Activated CD8-positive, alpha-beta memory T cell treated with anti-CD3 and anti-CD28 coated beads, Interleukin-2, amount 50 U/mL, for 48 hours (primary cell): ENCODE data around the gene TANK.
A peak's percentile ranks its signal among the peaks of the same experiment; 100 is the strongest.

ENCODE experiments used
- DNase-seq: peaks from one replicate; pipeline ENCODE4 v3.0.0-alpha.2; 2020

TANK gene

GRCh38 chr2:161134547-161135518 lies 25.4 kb upstream of the TANK start:
- DNase-seq, result no peak

DNA sequence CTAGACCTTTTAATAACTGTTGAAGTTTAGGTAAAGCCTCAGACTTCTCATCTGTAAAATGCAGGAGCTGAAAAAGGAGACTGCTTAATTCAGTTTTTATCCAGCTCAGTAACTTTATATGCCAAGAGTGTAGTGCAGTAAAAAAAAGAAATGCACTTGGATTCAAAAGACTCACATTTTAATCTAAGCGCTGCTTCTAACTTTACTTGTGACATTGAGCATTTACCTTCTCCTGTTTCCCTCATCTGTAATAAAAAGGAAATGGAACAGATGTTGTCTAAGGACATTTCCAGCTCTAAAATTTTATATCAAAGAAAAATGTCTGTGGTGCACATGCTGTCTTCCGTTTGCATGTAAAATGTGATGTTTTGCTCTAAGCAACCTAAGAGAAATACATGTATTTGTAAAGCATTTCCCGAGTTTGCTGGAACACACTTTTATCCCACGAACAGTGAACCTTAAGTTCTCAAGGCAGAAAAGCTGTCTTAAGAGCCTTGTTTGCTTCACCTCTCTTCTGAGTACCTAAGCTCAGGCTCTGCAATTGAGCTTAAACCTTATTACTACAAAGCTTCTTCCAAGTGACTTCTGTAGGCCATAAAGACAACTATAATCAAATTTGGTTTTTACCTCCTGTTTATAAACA lies 24.2 kb upstream of the TANK start:
- no peak for DNase-seq

GRCh38 chr2:161136696-161137324 lies 23.4 kb upstream of the TANK start:
- no peak for DNase-seq

- no peak for DNase-seq
These were observed 21.8 kb upstream of the TANK start for GRCh38 chr2:161138429-161138828.

DNA sequence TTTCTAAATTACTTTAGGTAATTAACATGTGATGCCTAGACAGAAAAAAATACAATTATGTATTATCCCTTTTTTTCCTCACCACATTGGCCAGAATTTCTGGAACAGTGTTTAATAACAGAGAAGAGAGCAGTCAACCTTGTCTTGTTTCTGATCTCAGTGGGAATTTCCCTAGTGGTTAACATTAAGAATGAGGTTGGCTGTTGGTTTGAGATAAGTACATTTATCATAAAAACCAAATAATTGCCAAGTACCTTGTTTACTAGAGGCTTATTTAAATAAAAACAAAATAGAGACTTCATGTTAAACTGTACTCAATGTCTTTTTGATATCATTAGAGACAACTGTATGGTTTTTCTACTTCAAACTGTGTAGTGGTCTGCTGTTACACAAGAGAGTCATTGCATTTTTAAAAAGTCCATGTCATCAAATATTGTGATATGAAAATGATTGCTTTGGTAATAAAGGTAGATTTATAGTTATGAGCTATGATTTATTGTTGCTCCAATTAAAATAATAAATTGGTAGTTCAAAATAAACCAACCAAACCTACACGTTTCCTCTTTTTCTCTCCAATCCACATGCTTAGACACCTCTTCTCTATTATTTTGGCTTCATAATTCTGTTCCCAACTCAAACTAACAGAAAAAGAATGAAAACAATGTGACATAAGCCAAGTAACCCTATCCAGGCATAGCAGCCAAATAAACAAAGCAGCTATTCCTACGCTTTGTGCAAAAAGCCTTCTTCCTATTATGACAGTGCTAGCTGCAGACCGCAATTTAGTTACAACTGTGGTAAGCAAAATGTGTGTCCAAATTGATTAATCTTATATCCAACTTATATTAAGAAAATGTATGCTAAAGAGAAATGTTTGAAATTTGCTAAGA lies 20.9 kb upstream of the TANK start:
- DNase-seq, result no peak

DNA sequence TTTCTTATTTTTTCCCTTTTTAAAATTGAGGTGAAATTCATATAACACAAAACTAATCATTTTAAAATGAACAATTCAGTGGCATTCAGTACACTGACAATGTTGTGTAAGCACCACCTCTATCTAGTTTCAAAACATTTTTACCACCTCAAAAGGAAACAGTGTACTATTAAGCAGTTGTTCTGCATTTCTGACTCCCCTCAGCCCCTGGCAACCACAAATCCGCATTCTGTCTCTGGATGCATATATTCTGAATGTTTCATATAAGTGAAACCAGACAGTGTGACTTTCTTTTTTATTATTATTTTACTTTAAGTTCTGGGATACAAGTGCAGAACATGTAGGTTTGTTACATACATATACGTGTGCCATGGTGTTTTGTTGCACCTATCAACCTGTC lies 19.2 kb upstream of the TANK start:
- DNase-seq, result no peak

DNA sequence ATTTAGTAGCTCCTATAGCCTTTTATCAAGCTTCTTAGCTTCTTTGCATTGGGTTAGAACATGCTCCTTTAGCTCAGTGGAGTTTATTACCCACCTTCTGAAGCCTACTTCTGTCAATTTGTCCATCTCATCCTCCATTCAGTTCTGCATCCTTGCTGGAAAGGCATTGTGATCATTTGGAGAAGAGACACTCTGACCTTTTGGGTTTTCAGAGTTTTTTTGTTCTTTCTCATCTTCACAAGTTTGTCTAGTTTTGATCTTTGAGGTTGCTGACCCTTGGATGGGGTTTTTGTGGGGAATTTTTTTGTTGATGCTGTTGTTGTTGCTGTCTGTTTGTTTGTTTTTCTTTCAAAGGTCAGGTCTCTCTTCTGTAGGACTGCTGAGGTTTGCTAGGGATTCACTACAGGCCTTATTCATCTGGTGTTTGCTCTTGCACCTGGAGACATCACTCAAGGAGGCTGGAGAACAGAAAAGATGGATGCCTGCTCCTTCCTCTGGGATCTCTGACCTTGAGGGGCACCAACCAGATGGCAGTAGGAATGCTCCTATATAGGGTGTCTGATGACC lies 13.9 kb upstream of the TANK start:
- no peak for DNase-seq

DNA sequence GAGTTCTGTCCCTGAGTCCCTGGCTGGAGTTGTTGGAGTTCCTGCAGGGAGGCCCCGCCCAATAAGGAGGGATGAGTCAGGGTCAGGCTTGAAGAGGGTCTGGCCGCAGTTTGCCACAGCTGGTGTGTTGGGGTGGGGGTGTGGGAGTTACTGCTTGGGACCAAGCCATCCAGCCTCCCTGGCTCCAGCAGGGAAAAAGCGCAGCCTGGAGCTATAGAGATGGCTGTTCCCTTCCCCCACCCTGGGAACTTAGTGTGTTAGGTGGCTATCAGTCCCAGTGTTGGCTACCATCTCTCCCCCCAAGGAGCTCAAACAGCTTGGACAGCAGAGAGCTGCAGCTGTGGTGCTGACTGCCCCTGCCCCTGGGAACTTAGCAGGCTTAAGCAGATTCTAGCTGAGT lies 13.2 kb upstream of the TANK start:
- DNase-seq, result no peak

- no peak for DNase-seq
These were observed 12.4 kb upstream of the TANK start for GRCh38 chr2:161147856-161148255.

- DNase-seq, result no peak
These were observed 9.5 kb upstream of the TANK start for GRCh38 chr2:161150704-161151103.

DNA sequence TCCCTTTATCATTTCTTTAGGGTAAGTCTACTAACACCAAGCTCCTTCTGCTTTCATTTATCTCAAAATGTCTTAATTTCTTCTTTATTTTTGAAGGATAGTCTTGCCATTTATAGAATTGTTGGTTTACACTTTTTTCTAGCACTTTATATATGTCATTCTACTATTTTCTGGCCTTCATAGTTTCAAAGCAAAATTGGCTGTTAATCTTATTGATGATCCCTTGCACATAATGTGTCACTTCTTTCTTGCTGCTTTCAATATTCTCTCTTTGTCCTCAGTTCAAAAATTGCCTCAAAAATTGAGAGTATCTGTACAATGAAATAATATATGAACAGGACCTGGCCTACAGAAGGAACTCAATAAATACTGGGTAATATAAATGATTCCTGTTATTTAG lies 7.9 kb upstream of the TANK start:
- DNase-seq, result no peak

GRCh38 chr2:161158882-161159281 lies 1.3 kb upstream of the TANK start:
- no peak for DNase-seq

DNA sequence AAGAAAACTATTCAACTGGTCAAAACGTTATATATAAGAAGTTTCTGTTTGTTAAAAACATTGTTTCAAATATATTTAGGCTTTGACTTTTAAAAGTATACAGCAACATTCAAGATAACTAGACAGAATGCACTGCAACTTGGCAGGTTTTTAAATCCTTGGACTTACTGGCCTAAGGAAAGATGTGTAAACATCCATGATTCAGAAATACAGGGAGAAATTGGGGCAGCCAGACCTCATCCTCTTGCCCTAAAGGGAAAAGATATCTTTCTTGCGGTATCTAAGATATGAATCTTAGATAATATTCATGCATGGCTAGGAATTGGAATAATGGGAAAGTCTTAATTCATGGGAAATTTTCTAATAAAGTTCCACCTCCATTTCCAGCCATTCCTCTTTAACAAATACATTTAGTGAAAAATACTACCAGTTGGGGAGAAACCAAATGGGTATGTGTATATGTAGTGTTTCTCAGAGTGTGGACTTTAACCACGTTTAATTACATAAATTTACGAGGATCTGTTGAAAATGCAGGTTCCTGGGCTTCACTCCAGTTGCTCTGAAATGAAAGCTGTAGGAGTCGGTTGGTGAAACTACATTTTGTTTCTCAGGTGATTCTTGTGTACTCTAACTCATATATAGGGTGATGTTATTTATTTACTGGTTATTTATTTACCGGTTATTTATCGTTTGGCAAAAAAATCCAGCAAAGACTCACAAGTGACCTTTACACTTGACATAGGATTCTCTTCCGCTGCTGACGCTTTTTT lies 587 bp upstream of the TANK start:
- no peak for DNase-seq

DNA sequence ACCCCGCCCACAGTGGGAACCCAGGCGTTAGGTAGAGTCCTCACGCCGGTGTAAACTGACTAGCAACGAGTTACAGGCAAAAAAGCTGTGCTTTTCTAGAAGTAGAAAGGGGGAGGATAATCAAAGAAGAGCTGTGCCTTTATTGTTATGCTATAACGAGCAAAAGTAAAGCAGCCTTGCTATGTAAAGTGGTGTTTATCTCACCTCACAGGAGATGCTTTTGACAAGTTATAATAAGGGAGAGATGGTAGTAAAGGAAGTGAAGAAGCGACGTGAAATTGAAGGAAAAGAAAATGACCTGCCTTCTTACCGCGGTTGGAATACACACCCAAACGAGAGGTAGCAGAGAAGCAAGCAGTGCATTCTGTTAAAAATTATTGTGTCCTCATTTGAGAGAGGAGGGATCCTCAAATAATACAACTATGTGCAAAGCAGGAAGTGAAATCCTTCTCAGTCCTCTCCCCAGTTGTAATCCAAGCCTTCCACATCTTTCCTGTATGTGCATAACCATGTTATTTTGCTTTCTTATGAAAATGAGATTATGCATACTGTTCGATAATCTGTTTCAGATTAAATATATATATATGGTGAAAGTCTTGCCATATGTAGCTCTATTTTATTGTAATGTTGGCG lies 962 bp downstream of the TANK start:
- no peak for DNase-seq

- DNase-seq, result no peak
These were observed 3.2 kb downstream of the TANK start for GRCh38 chr2:161163440-161163839.

- no peak for DNase-seq
These were observed 3.9 kb downstream of the TANK start for GRCh38 chr2:161164161-161164560.

DNA sequence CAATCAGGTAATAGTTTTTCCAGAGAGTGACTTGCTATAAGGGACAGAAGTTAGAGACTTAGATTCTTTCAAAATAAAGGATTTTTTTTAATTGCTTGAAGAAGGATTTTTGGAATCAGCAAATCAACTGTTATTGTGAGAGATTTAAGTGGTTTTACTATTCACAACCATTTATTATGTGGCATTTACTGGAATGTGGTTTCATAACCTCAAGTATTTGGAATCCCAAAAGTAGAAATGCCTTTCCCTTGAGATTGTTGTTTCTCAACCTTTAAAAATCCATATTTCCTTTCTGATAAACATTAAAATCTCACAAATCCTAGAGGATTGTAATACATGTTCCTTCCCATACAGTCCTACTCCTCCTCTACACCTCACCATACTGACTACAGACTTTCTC lies 5.0 kb downstream of the TANK start:
- no peak for DNase-seq

- DNase-seq, result no peak
These were observed 5.6 kb downstream of the TANK start for GRCh38 chr2:161165811-161166210.

DNA sequence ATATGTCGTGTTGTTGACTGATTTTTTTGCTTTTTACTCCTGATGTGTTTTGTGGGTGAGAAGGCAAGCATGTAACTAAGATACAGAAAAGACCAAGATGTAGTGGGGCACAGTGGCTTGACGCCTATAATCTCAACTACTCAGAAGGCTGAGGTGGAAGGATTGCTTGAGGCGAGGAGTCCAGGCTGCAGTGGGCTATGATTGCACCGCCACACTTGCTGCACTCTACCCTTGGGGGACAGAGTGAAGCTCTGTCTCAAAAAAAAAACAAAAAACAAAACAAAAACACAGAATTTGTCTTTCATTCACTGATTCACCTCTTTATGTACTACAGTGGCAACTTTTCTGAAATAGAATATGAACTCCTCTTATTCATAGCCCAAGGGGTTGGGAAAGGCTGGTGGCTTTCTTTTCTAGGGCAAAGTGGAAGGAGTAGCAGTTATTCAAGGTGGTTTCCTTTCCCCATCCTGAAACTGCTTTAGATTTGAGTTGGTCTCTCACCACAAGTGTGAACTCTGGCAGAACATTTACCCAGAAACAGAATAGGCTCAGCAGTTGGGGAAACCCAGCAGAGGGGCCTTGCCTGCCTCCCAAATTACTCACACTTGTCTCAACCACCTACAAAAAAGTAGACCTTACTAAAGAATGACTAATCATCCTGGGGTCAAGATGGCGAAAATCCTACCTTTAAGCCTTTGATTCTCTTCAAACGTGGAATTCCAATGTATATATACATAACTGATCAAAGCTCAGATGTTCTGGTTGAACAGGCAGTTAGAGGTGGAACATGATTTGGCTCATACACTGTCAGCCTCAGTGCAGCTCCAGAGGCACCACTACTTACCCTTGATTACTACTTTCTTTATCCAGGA lies 6.5 kb downstream of the TANK start:
- DNase-seq, result peak; percentile 68

GRCh38 chr2:161169335-161169734 lies 9.1 kb downstream of the TANK start:
- no peak for DNase-seq
